ENCODE results near the gene TMPO.

TMPO gene

GRCh38 chr12:98578821-98579220, 63.4 kb downstream of the TMPO start:
- TF ChIP-seq SIN3A (IDR thresholded peaks at IDR 0.05; ENCODE audit: borderline replicate concordance, insufficient read depth, low read length) (no peak), POLR2AphosphoS5 (IDR thresholded peaks at IDR 0.05; ENCODE audit: low read depth, low read length) (no peak), TAF1 (IDR thresholded peaks at IDR 0.05; ENCODE audit: borderline replicate concordance, insufficient read depth, low read length) (no peak), FOXP2 (optimal IDR thresholded peaks at IDR 0.05; ENCODE audit: borderline replicate concordance, extremely low read depth, extremely low read length, insufficient read depth) (no peak)
- TF ChIP-seq, protein P1, sequence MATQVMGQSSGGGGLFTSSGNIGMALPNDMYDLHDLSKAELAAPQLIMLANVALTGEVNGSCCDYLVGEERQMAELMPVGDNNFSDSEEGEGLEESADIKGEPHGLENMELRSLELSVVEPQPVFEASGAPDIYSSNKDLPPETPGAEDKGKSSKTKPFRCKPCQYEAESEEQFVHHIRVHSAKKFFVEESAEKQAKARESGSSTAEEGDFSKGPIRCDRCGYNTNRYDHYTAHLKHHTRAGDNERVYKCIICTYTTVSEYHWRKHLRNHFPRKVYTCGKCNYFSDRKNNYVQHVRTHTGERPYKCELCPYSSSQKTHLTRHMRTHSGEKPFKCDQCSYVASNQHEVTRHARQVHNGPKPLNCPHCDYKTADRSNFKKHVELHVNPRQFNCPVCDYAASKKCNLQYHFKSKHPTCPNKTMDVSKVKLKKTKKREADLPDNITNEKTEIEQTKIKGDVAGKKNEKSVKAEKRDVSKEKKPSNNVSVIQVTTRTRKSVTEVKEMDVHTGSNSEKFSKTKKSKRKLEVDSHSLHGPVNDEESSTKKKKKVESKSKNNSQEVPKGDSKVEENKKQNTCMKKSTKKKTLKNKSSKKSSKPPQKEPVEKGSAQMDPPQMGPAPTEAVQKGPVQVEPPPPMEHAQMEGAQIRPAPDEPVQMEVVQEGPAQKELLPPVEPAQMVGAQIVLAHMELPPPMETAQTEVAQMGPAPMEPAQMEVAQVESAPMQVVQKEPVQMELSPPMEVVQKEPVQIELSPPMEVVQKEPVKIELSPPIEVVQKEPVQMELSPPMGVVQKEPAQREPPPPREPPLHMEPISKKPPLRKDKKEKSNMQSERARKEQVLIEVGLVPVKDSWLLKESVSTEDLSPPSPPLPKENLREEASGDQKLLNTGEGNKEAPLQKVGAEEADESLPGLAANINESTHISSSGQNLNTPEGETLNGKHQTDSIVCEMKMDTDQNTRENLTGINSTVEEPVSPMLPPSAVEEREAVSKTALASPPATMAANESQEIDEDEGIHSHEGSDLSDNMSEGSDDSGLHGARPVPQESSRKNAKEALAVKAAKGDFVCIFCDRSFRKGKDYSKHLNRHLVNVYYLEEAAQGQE (IDR thresholded peaks at IDR 0.05; ENCODE audit: insufficient read depth in 1 of 2, low read depth in 2 of 2, low read length in 2 of 2) = no peak

- TF ChIP-seq, protein P1 (IDR thresholded peaks at IDR 0.05; ENCODE audit: insufficient read depth in 1 of 2, low read depth in 2 of 2, low read length in 2 of 2) = no peak
- TF ChIP-seq TAF1 (IDR thresholded peaks at IDR 0.05; ENCODE audit: borderline replicate concordance, insufficient read depth, low read length) (no peak), POLR2AphosphoS5 (IDR thresholded peaks at IDR 0.05; ENCODE audit: low read depth, low read length) (no peak), FOXP2 (optimal IDR thresholded peaks at IDR 0.05; ENCODE audit: borderline replicate concordance, extremely low read depth, extremely low read length, insufficient read depth) (no peak), SIN3A (IDR thresholded peaks at IDR 0.05; ENCODE audit: borderline replicate concordance, insufficient read depth, low read length) (no peak)
Measured at GRCh38 chr12:98579347-98579746, 64.0 kb downstream of the TMPO start.

DNA sequence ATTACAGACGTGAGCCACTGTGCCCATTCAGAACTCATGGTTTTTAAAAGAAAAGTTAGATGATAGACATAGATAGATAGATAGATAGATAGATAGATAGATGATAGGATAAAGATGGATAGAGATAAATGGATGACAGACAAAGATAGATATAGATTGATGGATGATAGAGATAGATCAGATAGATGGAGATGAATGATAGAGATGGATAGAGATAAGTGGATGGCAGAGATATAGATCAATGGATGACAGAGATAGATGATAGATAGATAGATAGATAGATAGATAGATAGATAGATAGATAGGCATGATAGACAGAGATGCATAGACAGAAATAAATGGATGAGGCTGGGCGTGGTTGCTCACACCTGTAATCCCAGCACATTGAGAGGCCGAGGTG, 64.4 kb downstream of the TMPO start:
- TF ChIP-seq FOXP2 (optimal IDR thresholded peaks at IDR 0.05; ENCODE audit: borderline replicate concordance, extremely low read depth, extremely low read length, insufficient read depth) (no peak), POLR2AphosphoS5 (IDR thresholded peaks at IDR 0.05; ENCODE audit: low read depth, low read length) (no peak), TAF1 (IDR thresholded peaks at IDR 0.05; ENCODE audit: borderline replicate concordance, insufficient read depth, low read length) (no peak), SIN3A (IDR thresholded peaks at IDR 0.05; ENCODE audit: borderline replicate concordance, insufficient read depth, low read length) (no peak)
- TF ChIP-seq, protein P1 (IDR thresholded peaks at IDR 0.05; ENCODE audit: insufficient read depth in 1 of 2, low read depth in 2 of 2, low read length in 2 of 2) = no peak

- TF ChIP-seq SIN3A (IDR thresholded peaks at IDR 0.05; ENCODE audit: borderline replicate concordance, insufficient read depth, low read length) = no peak
- no peak for TF ChIP-seq POLR2AphosphoS5 (IDR thresholded peaks at IDR 0.05; ENCODE audit: low read depth, low read length)
- TF ChIP-seq FOXP2 (optimal IDR thresholded peaks at IDR 0.05; ENCODE audit: borderline replicate concordance, extremely low read depth, extremely low read length, insufficient read depth) = no peak
- TF ChIP-seq, protein P1 (IDR thresholded peaks at IDR 0.05; ENCODE audit: insufficient read depth in 1 of 2, low read depth in 2 of 2, low read length in 2 of 2) = no peak
Measured at GRCh38 chr12:98580695-98581094, 65.3 kb downstream of the TMPO start.

- TF ChIP-seq, protein P1 (IDR thresholded peaks at IDR 0.05; ENCODE audit: insufficient read depth in 1 of 2, low read depth in 2 of 2, low read length in 2 of 2) = no peak
- TF ChIP-seq FOXP2 (optimal IDR thresholded peaks at IDR 0.05; ENCODE audit: borderline replicate concordance, extremely low read depth, extremely low read length, insufficient read depth) = no peak
- TF ChIP-seq TAF1 (IDR thresholded peaks at IDR 0.05; ENCODE audit: borderline replicate concordance, insufficient read depth, low read length) = no peak
- TF ChIP-seq POLR2AphosphoS5 (IDR thresholded peaks at IDR 0.05; ENCODE audit: low read depth, low read length) = no peak
- TF ChIP-seq SIN3A (IDR thresholded peaks at IDR 0.05; ENCODE audit: borderline replicate concordance, insufficient read depth, low read length) = no peak
Measured at GRCh38 chr12:98581101-98581500, 65.7 kb downstream of the TMPO start.

All from PFSK-1 (cell line).